ENCODE results near the gene SMYD1.

The SMYD1 gene

DNA sequence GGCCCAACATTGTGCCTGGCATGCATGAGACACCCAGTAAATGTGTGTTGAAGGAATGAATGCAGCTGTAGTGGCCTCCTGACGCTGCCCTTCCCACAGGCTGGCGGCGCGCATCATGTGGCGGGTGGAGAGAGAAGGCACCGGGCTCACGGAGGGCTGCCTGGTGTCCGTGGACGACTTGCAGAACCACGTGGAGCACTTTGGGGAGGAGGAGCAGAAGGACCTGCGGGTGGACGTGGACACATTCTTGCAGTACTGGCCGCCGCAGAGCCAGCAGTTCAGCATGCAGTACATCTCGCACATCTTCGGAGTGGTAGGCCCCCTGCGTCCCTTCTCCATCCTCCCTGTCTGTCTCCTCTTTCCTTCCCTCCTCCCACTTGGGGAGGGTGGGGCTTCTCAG lies 20.1 kb downstream of the SMYD1 start:
- H3K36me3 ChIP-seq (ENCODE audit: insufficient read depth): no peaks in the 10 kb centered on the region
- no peak overlapping the region for H3K4me3 ChIP-seq (IDR thresholded peaks at IDR 0.05; ENCODE audit: insufficient read depth, low read depth, low read length)
- H3K79me2 ChIP-seq (ENCODE audit: insufficient read depth, low read depth): no peaks in the 10 kb centered on the region
- peaks cover 4% of the 10 kb centered on the region for H3K4me1 ChIP-seq (ENCODE audit: low read depth, poor library complexity, severe bottlenecking)
- H3K27me3 ChIP-seq (ENCODE audit: insufficient read depth, low read depth): no peaks in the 10 kb centered on the region
- TF ChIP-seq, protein P1, sequence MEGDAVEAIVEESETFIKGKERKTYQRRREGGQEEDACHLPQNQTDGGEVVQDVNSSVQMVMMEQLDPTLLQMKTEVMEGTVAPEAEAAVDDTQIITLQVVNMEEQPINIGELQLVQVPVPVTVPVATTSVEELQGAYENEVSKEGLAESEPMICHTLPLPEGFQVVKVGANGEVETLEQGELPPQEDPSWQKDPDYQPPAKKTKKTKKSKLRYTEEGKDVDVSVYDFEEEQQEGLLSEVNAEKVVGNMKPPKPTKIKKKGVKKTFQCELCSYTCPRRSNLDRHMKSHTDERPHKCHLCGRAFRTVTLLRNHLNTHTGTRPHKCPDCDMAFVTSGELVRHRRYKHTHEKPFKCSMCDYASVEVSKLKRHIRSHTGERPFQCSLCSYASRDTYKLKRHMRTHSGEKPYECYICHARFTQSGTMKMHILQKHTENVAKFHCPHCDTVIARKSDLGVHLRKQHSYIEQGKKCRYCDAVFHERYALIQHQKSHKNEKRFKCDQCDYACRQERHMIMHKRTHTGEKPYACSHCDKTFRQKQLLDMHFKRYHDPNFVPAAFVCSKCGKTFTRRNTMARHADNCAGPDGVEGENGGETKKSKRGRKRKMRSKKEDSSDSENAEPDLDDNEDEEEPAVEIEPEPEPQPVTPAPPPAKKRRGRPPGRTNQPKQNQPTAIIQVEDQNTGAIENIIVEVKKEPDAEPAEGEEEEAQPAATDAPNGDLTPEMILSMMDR (conservative IDR thresholded peaks at IDR 0.05; ENCODE audit: low read depth, low read length): no peak
- H2AFZ ChIP-seq (ENCODE audit: low read depth): no peak overlapping the region
- no peak overlapping the region for H3K9ac ChIP-seq
- H3K4me2 ChIP-seq: no peak overlapping the region
- no peaks in the 10 kb centered on the region for H4K20me1 ChIP-seq (ENCODE audit: insufficient read depth)
- H3K27ac ChIP-seq: no peak overlapping the region

DNA sequence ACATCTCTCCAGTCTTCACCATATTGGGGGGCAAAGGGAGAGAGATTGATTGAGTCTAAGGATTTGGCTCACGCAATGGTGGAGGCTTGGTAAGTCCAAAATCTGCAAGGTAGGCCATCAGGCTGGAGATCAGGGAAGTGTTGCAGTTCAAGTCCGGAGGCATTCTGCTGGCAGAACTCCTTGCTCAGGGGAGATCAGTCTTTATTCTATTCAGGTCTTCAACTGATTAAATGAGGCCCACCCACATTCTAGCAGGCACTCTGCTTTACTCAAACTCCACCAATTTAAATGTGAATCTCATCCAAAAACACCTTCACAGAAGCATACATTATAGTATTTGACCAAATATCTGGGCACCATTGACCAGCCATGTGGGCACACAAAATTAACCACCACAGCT lies 21.4 kb downstream of the SMYD1 start:
- no peak overlapping the region for H3K9ac ChIP-seq
- H3K4me3 ChIP-seq (IDR thresholded peaks at IDR 0.05; ENCODE audit: insufficient read depth, low read depth, low read length): no peak overlapping the region
- TF ChIP-seq, protein P1 (conservative IDR thresholded peaks at IDR 0.05; ENCODE audit: low read depth, low read length): no peak

DNA sequence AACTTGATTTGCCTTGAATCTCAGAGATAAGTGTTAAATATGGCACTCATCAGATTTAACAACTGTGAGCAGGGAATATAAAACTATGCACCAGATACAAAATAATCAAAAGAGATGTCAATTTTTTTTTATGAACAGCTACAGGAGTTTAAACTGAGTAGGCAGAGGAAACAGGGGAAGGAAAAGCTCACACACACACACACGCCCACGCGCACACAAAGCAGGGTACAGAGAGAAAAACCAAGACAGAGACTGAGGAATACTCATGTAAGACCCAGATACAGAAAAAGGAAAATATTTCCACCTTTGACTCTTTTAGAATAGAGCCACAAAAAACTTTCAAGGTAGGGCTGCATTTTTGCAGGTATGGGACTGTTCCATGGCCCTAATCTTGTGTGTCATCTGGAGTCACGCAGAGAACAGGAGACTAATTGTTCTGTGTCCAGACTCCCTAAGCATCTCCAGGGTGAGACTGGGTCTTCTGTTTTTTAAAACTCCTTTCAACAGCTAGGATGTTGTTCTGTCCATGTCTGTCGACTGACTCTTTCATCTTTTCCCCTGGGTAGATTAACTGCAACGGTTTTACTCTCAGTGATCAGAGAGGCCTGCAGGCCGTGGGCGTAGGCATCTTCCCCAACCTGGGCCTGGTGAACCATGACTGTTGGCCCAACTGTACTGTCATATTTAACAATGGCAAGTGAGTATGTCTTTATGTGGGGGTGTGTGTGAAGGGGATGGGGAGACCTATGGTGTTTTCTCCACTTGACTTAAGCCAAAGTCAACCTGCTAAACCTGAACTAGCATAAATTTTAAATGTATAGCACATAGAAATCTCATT lies 23.0 kb downstream of the SMYD1 start:
- Histone ChIP-seq H3K4me2 (no peak overlapping the region), H3K4me1 (ENCODE audit: low read depth, poor library complexity, severe bottlenecking) (peaks cover 4% of the 10 kb centered on the region), H2AFZ (ENCODE audit: low read depth) (no peak overlapping the region), H3K27me3 (ENCODE audit: insufficient read depth, low read depth) (no peaks in the 10 kb centered on the region), H3K79me2 (ENCODE audit: insufficient read depth, low read depth) (no peaks in the 10 kb centered on the region), H3K4me3 (IDR thresholded peaks at IDR 0.05; ENCODE audit: insufficient read depth, low read depth, low read length) (no peak overlapping the region), H3K27ac (no peak overlapping the region), H4K20me1 (ENCODE audit: insufficient read depth) (no peaks in the 10 kb centered on the region), H3K9ac (no peak overlapping the region), H3K36me3 (ENCODE audit: insufficient read depth) (no peaks in the 10 kb centered on the region)
- TF ChIP-seq, protein P1 (conservative IDR thresholded peaks at IDR 0.05; ENCODE audit: low read depth, low read length): no peak

More for the DNA sequence above, 21.4 kb downstream of the SMYD1 start:
- Histone ChIP-seq H3K4me1 (ENCODE audit: low read depth, poor library complexity, severe bottlenecking) (peaks cover 4% of the 10 kb centered on the region), H3K36me3 (ENCODE audit: insufficient read depth) (no peaks in the 10 kb centered on the region), H3K27me3 (ENCODE audit: insufficient read depth, low read depth) (no peaks in the 10 kb centered on the region), H3K27ac (no peak overlapping the region), H2AFZ (ENCODE audit: low read depth) (no peak overlapping the region), H3K79me2 (ENCODE audit: insufficient read depth, low read depth) (no peaks in the 10 kb centered on the region), H3K4me2 (no peak overlapping the region), H4K20me1 (ENCODE audit: insufficient read depth) (no peaks in the 10 kb centered on the region)

DNA sequence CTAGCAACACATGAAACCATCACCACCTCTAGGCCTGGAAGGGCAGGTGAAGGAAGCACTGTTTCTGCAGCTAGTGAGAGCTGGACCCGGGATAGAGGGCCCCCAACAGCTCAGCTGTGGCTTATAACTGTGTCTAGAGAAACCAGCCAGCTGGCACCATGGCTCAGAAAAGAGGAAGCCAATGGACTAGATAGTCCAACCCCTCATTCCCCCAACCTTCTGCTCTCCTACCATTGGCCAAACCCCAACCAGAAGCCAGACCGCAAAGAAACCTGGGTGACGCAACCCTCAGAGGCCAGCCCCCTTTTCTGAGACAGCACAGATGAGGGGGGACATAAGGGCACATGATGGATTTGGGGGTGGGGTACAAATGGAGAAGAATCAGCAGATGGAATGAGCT lies 24.3 kb downstream of the SMYD1 start:
- Histone ChIP-seq H3K79me2 (ENCODE audit: insufficient read depth, low read depth) (no peaks in the 10 kb centered on the region), H3K4me1 (ENCODE audit: low read depth, poor library complexity, severe bottlenecking) (peaks cover 4% of the 10 kb centered on the region), H3K4me3 (IDR thresholded peaks at IDR 0.05; ENCODE audit: insufficient read depth, low read depth, low read length) (no peak overlapping the region), H2AFZ (ENCODE audit: low read depth) (no peak overlapping the region), H4K20me1 (ENCODE audit: insufficient read depth) (no peaks in the 10 kb centered on the region), H3K4me2 (no peak overlapping the region), H3K9ac (no peak overlapping the region), H3K27me3 (ENCODE audit: insufficient read depth, low read depth) (no peaks in the 10 kb centered on the region), H3K36me3 (ENCODE audit: insufficient read depth) (no peaks in the 10 kb centered on the region), H3K27ac (no peak overlapping the region)
- TF ChIP-seq, protein P1 (conservative IDR thresholded peaks at IDR 0.05; ENCODE audit: low read depth, low read length): no peak
